ENCODE measurements around the gene OIP5.
A peak's percentile ranks its signal among the peaks of the same experiment; 100 is the strongest.
"Not testable (repeated sequence)": the region's sequence is repeated elsewhere in the genome, so short reads cannot be mapped to it uniquely, and the experiment has no call there.

The OIP5 gene

DNA sequence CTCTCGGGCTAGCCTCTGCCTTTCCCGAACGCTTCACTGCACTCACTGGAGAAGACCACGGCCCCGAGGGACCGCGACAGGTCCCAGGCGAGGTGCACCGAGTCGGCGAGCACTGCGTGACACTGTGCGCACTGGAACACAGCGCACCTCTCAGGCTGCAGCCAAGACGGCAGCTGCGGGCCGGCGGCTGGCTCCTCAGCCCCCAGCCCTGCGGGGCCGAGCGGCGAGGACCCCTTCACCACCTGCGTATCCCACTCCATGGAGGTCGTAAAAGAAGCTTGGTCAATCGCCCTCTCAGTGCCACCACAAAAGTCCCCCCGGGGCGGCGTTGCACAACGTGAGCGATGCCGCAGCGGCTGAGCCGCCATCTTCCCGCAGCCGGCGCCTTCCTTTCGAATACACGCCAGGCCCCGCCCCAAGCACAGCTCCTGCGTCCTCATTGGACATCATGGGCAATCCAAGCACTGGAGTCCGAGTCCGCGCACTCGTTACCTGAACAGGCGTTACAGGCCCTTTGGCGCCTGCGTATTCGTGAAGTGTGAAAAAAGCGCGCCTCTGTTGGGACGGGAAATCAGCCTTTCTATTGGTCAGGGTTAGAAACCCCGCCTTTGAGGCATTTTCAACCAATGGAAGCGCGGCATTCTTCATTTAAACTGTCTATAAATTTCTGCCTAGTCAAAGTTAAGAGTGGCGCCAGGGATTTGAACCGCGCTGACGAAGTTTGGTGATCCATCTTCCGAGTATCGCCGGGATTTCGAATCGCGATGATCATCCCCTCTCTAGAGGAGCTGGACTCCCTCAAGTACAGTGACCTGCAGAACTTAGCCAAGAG lies at the start of gene OIP5, which contains the start of gene NUSAP1:
OIP5 (minus strand) TSS at position 398 of the 832 bp plus-strand sequence; CDS start at position 368, 30 bp downstream.
NUSAP1 (plus strand) TSS at position 688 of the 832 bp plus-strand sequence; CDS start at position 765, 77 bp downstream.
- peak; percentile 93 for DNase-seq

DNA sequence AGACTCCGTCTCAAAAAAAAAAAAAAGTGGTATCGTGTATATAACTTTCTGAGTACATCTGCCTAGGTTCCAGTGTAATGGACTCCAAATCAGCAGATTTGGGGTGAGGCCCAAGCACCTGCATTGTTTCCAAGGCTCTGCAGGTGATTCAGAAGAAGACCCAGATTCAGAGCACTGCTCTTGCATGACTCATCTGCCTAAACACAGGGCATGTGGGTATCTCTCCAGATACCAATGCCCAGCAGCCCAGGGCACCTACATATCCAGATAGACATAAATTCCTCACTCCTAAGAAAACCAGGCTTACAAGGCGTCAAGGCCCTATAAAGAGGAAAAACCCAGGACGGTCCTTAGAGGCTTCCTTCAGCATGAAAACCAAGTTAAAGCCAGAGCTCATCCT lies 45.6 kb upstream of the OIP5 start:
- DNase-seq: no peak

DNA sequence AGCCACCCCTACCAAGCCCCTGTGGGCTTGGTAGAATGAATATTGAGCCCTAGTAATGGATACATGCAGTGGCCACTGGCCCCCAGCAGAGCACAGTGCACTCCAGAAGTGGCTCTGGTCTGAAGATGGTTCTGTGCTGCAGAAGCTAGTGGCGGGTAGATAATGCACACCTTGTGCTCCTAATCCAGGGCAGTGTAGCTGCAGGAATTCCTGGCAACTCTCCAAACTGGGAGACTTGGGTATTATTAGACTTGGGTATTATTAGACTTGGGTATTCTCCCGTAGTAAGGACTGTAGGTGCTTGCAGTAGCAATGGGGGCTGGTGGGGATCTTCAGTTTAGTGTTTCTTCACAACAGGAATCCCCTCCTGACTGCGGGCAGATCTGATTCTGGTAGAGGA lies 35.0 kb upstream of the OIP5 start:
- no peak for DNase-seq

DNA sequence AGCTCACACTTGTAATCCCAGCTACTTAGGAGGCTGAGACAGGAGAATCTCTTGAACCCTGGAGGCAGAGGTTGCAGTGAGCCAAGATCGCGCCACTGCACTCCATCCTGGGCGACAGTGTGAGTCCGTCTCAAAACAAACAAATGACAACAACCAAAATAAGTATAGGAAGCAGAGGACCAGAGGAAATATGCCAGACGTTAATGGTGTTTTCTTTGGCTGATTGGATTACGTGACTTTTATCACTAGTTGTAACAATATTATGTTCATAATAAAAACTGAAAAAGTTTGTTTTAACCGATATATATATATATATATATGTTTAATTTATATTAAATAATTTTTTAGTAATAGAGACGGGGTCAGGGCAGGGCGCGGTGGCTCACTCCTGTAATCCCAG lies 22.0 kb upstream of the OIP5 start:
- no peak for DNase-seq

DNA sequence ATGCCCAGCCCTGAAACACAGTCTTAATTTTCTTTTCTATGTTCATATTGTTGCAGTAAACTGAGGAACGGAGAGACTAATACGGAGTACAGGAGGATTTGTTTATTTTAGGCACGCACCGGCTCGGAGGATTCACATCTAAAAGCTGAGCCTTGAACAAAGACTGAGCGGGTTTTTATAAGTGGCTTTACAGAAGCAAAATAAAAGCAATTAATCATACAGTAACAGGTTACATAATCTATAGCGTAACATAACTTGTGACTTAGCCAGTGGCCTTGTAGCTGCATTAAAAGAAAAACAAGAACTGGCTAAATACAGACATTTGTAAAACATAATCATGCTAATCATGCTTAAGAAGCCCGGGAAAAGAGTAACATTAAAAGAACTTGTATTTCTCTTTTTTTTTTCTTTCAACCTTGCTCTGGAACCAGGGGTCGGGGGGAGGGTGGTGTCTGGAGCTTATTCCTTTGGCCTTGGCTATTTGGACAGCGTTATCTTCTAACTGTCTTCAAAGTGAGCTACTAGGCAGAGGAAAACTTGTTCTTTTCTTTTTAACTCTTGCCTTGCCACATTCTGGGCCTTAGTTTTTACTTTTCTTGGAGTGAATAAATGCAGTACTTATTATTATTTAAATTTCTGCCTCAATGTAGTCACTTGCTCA lies 17.8 kb upstream of the OIP5 start:
- DNase-seq: no peak

DNA sequence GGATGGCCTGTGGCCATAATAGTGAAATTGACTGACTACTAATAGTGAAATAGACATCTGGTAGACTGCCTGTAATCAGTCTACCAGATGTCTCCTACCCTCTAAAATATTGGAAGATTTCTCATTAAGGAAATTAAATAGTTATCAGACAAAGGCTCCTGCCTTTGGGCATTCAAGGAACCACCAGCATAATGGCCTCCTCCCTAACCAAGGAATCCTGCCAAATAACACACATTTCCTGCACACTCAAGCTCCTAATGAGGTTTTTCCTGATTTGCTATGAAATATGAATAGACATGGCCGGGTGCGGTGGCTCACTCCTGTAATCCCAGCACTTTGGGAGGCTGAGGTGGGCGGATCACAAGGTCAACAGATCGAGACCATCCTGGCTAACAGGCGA lies 14.8 kb upstream of the OIP5 start:
- no peak for DNase-seq

DNA sequence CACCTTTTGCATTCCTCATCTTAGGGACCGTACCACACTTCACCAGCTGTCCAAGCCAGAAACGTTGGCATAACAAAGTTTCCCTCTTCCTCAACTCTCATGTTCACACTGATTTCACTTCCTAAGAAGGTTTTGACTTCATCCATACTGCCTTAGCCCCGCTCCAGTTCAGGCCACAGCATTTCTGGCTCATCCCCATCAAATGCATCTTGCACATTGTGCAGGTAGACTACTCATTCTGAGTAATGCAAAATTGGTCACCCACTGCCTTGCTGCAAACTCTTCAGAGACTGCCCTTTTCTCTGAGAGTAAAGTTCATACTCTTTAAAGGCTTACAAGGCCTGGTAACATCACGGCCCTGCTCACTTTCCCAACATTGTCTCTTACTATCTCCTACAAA lies 9.1 kb upstream of the OIP5 start:
- DNase-seq: no peak

DNA sequence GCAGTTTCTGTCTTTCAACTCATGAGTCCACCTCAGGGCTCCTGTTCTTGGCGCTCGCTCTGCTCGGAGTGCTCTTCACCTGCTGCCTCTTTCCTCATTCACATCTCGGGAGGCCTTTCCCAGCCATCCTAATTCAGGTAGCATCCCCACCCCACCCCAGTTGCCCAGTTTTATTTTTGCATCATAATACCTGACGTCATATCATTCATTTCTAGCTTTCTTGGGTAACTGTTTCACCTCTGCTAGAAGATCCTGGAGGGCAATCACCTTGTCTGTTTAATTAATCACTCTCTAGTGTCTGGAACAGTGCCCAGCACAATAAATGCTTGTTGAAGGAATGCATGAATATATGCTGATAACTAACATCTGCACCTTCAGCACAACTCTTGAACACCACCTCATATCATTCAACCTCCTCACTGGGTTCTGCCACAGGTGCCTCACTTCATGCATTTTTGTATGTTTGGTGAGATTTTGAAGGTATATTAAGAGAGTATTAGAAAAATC lies 7.9 kb upstream of the OIP5 start:
- no peak for DNase-seq

DNA sequence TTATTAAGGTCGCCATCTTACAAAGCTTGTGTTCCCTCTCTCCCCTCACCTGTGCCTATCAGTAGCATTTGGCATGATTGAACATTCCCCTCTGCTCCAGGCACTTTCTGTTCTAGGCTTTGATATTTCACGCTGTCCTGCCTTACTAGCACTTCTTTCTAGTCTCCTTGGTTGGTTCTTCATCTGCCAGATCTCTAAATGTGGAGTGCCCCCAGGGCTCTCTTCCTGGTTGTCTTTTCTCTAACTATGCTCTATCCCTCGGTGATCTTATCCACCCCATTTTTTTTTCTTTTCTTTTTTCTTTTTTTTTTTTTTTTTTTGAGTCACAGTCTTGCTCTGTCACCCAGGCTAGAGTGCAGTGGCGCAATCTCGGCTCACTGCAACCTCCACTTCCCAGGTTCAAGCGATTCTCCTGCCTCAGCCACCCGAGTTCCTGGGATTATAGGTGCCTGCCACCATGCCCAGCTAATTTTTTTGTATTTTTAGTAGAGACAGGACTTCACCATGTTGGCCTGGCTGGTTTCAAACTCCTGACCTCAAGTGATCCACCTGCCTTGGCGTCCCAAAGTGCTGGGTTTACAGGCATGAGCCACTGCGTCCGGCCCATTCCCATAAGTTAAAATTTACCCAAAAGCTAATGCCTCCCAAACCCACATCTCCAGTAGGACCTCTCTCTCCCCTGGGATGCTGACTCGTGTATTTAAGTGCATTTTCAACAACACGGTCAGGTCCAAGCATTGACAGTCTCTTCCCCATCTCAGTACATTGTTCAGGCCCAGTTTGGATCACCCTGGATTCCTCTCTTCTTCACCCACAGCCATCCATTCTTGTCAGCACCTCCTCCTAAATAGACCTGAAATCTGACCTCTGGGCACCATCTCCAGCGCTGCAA lies 5.5 kb upstream of the OIP5 start:
- DNase-seq: no peak

DNA sequence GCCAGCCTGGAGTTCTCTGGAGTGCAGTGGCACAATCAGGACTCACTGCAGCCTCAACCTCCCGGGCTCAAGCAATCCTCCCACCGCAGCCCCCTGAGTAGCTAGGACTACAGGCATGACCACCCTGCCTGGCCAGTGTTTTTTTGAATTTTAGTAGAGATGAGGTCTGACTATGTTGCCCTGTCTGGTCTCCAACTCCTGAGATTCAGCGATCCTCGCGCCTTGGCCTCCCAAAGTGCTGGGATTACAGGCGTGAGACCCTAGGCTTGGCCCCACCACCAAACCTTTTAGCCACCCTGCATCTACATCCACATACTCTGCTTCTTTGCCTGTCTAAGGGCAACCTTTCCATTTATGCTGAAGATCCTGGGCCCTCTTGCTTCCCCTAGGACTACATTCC lies 4.7 kb upstream of the OIP5 start:
- no peak for DNase-seq

DNA sequence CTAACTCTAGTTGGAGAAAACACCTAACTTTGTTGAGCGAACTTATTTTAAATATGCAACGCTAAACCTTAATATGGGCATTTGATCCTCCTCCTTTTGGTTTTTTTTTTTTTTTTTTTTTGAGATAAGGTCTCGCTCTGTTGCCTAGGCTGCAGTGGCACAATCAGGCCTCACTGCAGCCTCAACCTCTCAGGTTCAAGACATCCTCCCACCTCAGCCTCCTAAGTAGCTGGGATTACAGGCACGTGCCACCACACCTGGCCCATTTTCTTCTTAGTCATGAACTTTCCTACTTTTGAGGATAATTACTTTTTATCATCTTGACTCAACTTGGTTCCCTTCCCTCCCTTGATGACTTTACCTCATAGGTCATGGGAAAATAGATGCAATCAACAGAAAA lies 4.2 kb upstream of the OIP5 start:
- no peak for DNase-seq

DNA sequence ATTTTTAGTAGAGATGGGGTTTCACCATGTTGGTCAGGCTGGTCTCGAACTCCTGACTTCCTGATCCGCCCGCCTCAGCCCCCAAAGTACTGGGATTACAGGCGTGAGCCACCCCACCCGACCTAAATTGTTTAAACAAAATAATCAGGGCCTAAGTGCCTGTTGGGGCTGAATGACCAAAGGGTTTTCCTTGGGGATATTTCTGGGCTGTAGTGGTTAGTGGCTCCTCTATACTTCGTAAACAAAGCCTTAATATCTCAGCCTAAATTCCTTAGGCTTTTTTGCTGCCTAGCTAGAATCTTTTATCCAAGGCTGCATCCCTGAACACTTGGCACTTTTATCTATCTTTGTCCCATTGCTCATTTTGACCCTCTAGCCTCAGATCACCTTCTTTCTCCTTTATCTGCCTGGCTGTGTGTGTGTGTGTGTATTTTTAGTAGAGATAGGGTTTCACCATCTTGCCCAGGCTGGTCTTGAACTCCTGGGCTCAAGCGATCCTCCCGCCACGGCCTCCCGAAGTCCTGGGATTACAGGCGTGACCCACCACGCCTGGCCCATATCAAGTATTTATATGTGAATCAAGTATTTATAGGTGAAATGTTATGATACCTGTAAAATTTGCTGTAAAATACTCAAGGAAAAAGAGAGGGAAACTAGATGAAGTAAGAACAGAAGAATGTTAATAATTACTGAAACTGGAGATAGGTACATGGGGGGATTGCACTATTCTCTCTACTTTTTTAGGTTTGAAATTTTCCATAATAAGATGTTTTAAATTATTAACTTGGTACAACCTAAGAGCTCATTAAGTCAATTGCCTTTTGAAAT lies 2.1 kb upstream of the OIP5 start:
- DNase-seq: no peak

DNA sequence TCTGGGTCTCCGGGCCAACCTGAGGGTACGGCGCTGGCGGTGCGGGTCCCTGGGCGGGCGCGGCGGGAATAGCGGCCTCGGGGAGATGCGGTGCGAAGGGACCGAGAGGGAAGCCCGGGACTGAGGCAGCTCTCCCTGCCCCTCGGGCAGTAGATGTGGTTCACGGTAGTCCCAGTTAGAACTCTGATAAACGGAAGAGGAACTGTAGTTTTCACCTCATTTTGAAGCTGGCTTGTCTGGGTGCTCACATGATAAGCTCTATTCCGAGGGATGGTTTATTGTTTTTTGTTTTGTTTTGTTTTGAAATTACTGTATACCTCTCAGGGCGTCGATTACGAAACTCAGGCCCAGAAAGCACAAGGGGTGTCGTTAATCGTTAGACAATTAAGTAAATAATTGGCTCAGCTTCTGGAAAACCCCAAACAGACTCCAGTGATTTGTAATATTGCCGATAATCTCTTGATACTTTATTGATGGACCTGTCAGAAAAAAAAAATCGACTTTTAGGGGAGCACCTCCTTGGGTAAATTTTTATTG lies 703 bp upstream of the OIP5 start:
- peak; percentile 14 for DNase-seq

DNA sequence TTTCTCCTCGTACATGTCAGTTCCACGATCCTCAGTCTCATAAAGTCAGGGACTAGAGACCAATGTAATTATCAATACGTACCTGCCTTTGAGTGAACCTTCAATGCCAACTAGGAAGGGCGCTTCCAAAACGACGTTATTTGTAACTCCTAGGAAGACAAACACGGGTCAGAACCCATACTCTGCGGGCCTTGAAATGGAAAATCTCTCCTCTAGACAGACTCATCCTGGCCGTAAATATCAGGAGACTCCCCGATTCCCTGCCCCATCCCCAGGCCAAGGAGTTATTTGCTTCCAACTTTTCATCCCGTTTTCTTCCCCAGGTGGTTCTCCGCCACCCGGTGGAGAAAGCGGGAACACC lies 578 bp downstream of the OIP5 start:
- no peak for DNase-seq

DNA sequence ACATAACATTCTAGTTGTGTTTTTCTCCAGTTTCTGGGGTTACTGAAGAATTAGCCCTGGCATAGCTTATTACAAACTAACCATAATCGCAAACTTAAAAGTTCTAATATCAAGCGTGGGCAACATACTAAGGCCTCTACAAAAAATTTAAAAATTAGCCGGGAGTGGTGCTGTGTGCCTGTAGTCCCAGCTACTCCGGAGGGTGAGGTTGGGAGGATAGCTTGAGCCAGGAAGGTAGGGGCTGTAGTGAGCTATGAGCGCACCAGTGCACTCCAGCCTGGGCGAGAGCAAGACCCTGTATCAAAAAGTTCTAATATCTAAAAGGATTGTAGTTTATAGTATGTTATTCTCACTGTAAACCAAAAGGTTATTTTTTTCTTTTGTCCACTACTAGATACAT lies 1.1 kb downstream of the OIP5 start:
- DNase-seq: no peak

DNA sequence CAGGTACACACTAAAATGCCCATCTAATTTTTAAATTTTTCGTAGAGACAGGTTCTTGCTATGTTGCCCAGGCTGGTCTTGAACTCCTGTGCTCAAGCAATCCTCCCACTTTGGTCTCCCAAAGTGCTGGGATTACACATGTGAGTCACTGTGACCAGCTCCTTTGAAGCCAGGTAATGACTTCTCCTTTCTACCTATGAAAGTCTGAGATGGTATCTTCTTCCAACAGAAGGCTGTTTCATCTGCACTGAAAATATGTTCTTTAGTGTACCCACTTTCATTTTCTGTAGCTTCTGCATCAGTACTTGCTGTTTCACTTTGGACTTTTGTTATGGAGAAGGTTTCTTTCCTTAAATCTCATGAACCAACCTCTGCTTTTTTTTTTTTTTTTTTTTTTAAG lies 8.8 kb downstream of the OIP5 start:
- DNase-seq: no peak

DNA sequence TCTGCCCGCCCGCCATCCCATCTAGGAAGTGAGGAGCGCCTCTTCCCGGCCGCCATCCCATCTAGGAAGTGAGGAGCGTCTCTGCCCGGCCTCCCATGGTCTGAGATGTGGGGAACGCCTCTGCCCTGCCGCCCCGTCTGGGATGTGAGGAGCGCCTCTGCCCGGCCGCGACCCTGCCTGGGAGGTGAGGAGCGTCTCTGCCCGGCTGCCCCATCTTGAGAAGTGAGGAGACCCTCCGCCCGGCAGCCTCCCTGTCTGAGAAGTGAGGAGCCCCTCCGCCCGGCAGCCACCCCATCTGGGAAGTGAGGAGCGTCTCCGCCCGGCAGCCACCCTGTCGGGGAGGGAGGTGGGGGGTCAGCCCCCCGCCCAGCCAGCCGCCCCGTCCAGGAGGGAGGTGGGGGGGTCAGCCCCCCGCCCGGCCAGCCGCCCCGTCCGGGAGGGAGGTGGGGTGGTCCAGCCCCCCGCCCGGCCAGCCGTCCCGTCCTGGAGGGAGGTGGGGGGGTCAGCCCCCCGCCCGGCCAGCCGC lies 11.5 kb downstream of the OIP5 start:
- DNase-seq: not testable (repeated sequence)

DNA sequence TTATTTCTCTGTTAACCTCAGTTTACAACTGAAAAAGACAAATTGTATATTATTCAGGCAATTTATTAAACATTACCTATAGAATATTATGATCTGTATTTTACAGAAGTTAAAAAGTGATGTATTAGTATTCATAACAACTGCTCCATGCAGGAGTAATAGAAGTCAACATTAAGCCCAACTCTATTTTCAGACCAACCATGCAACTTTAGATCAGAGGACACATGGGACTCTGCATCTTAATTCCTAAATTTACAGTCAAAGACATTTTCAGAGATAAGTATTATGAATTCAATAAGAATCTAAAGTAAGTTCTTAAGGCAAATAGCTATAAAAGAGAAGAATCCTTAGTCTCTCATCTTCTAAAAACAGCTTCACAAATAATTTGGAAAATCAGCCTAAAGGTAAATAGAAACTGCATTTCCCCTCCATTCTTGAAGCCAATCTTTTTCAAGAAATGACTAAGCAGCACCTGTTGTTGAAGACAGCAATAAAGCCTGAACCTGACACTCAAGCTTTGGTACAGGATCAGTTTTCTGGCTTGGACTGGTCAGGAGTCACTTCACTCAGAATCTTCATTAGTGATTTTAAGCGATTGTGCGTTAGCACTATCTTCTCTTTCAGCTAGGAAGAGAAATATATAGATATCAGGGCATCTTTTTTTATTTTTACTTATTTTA lies 23.0 kb downstream of the OIP5 start:
- DNase-seq: no peak

DNA sequence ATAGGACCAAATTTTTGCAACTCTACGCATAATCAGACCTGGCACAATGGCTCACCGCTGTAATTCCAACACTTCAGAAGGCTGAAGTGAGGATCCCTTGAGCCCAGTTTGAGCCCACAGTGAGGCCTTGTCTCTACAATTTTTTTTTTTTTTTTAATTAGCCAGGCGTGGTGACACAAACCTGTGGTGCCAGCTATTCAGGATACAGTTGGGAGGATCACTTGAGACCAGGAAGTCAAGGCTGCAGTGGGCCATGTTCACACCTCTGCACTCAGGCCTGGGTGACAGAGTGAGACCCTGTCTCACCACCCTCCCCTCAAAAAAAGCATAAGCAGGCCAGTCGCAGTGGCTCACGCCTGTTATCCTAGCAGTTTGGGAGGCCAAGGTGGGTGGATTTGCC lies 24.7 kb downstream of the OIP5 start:
- DNase-seq: no peak

DNA sequence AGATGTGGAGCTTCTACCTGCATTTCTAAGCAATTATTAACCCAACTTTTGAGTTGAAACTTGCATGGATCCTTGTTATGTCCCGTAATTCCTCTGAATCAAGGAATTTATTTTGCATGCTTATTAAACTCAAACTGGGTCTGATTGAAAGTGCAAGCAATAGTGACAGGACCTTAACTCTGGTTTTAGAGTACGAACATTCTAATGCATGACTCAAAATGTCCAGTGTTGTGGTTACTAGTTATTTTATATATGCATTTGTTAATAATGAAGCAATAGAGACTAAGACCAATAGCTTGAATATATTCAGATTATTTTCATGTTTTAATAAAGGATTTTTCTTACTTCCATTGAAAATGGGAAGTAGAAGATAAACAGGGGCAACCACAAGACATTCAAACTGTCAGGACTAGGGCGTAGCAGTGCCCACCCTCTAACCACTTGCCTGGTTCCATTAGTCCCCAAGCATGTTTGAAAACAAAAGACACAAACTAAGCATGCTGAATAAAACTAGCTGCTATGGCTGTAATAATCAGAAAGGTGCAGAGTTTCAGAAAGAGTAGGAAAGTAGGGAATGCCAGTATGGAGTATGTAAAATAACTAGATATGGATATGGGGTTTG lies 28.1 kb downstream of the OIP5 start:
- no peak for DNase-seq

DNA sequence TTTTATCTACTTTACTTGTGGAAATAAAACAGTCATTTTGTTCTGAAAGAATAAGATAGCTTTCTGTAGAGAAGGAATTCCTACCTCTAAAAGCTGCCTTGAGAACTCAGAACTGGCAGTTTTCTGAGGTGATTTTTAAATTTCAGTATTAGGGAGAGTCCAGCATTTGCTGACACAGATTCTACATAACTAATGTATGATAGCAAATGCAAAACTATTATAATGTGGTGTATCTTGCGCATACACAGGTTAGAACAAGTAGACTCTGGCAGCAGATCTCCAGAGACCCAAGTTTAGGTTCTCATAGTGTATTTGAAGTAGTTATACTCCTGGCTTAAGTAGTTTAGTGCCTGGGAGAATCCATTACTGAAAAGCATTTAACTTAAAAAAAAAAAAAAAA lies 30.8 kb downstream of the OIP5 start:
- DNase-seq: no peak
